ENCODE data around the gene ZNF700.
"Not testable (repeated sequence)": the region's sequence is repeated elsewhere in the genome, so short reads cannot be mapped to it uniquely, and the experiment has no call there.

Gene ZNF700

GRCh38 chr19:11991921-11992320 lies 67.0 kb downstream of the ZNF700 start:
- not testable (repeated sequence) for DNase-seq

GRCh38 chr19:11995174-11995573 lies 70.3 kb downstream of the ZNF700 start:
- no peak for DNase-seq

All from activated naive CD4-positive, alpha-beta T cell treated with anti-CD3 and anti-CD28 coated beads, Interleukin-2, amount 50 U/mL, for 16 hours (primary cell).